OCI-LY7 (cell line): ENCODE results near the gene BAG1. TPM values are rescaled to one million over a fixed set of nuclear protein-coding genes. Genes with fewer than 3 reads are reported as not detected.

Experiments used
- BruUV-seq: library from RNA; stranded (reverse); fragments of 400-500 nt; replicated peaks from 2 replicates; lab custom pipeline; 2021; lab: Mats Ljungman, UMichigan
- CTCF ChIA-PET: fragments of 300-600 bp; sonication (Branson Sonifier 250); formaldehyde crosslinking; loops from one replicate; lab custom pipeline; 2022; ENCODE audit warnings: antibody characterized with exemption; ENCODE audit not compliant: unreplicated experiment; lab: Charles Lee
- POLR2A ChIA-PET: fragments of 300-600 bp; sonication (Branson Sonifier 250); formaldehyde crosslinking; loops from one replicate; lab custom pipeline; 2022; ENCODE audit warnings: antibody characterized with exemption; lab: Charles Lee
- DNase-seq: peaks from one replicate; pipeline ENCODE4 v3.0.0-alpha.2; 2015; ENCODE audit warnings: low spot score
- H2AFZ ChIP-seq: fragments of 200-600 bp; sonication (generic), shearing (Covaris generic); 2 replicates; pipeline ENCODE4 v1.6.1; 2014; ENCODE audit warnings: mild to moderate bottlenecking, antibody characterized with exemption, low read length, moderate library complexity
- H3K27ac ChIP-seq: fragments of 200-600 bp; sonication (generic); 2 replicates; pipeline ENCODE4 v1.5.1; 2014; ENCODE audit warnings: mixed run types, low read depth, mild to moderate bottlenecking, moderate library complexity, low read length, inconsistent platforms; ENCODE audit not compliant: poor library complexity, severe bottlenecking
- H3K36me3 ChIP-seq: fragments of 200-600 bp; sonication (generic); 2 replicates; pipeline ENCODE4 v1.6.1; 2014; ENCODE audit warnings: mild to moderate bottlenecking, antibody characterized with exemption, low read length, moderate library complexity, mixed read lengths; ENCODE audit not compliant: insufficient read depth
- H3K4me1 ChIP-seq: fragments of 200-600 bp; sonication (generic); 2 replicates; pipeline ENCODE4 v1.5.1; 2014; ENCODE audit warnings: mild to moderate bottlenecking, low read length; ENCODE audit not compliant: insufficient read depth, poor library complexity, severe bottlenecking
- H3K4me2 ChIP-seq: fragments of 200-600 bp; sonication (generic); 2 replicates; pipeline ENCODE4 v1.6.1; 2014; ENCODE audit warnings: mild to moderate bottlenecking, low read length
- H3K4me3 ChIP-seq: fragments of 200-600 bp; sonication (generic); 2 replicates; pipeline ENCODE4 v1.5.1; 2014; ENCODE audit warnings: mild to moderate bottlenecking, low read depth, low read length; ENCODE audit not compliant: poor library complexity, severe bottlenecking
- H3K79me2 ChIP-seq: fragments of 200-600 bp; sonication (generic); 2 replicates; pipeline ENCODE4 v1.6.1; 2016; ENCODE audit warnings: low read depth, mild to moderate bottlenecking, low read length, moderate library complexity, mixed read lengths; ENCODE audit not compliant: insufficient read depth
- H3K9me2 ChIP-seq: fragments of 200-600 bp; sonication (generic); 2 replicates; pipeline ENCODE4 v1.6.1; 2016; ENCODE audit warnings: mild to moderate bottlenecking, low read length, mixed read lengths; ENCODE audit not compliant: insufficient read depth
- H3K9me3 ChIP-seq: fragments of 200-600 bp; sonication (generic); 2 replicates; pipeline ENCODE4 v1.6.1; 2014; ENCODE audit warnings: mild to moderate bottlenecking, mixed run types, low read length, mixed read lengths
- H4K20me1 ChIP-seq: fragments of 200-600 bp; sonication (generic); 2 replicates; pipeline ENCODE4 v1.6.1; 2014; ENCODE audit warnings: mild to moderate bottlenecking, antibody characterized with exemption, low read length, moderate library complexity, mixed read lengths; ENCODE audit not compliant: insufficient read depth
- CTCF ChIP-seq: fragments of 200-600 bp; sonication (generic); conservative IDR thresholded peaks from 2 replicates; pipeline ENCODE4 v1.5.1; 2014; ENCODE audit warnings: mild to moderate bottlenecking, antibody characterized with exemption, low read length, moderate library complexity, mixed read lengths
- EZH2phosphoT487 ChIP-seq: fragments of 200-600 bp; sonication (generic); IDR thresholded peaks from 2 replicates; pipeline ENCODE4 v1.6.1; 2018; ENCODE audit warnings: low read depth, borderline replicate concordance, mild to moderate bottlenecking, mixed run types, antibody characterized with exemption, low read length, moderate library complexity, mixed read lengths
- intact Hi-C: fragments of 100-400 bp; cut with micrococcal nuclease; formaldehyde crosslinking; loops from one replicate; pipeline ENCODE4 v1.10.0; 2022; ENCODE audit not compliant: unreplicated experiment
- total RNA-seq, 2 experiments: library from RNA; depleted of rRNA in 1 of 2; stranded (reverse); fragments of >200 nt in 1 of 2; shearing (Covaris generic) in 1 of 2; gene quantifications; 2 replicates each; pipeline ENCODE4 v1.2.3, GENCODE V29; 2014 to 2022

The BAG1 gene
- total RNA-seq, 2 experiments from 2014 or later, result 48.1 to 86.0 TPM

- TF ChIP-seq EZH2phosphoT487, result no peak
- no peak for TF ChIP-seq CTCF
- peak overlapping the region; percentile 77 for H3K4me3 ChIP-seq
- peak overlapping the region; percentile 32 for H3K27ac ChIP-seq
- peak overlapping the region; percentile 98 for H3K4me2 ChIP-seq
- peaks cover 12% of the 10 kb centered on the region for H3K4me1 ChIP-seq
- no peaks in the 10 kb centered on the region for H4K20me1 ChIP-seq
- CTCF ChIA-PET, result interaction anchor here (0.6 kb wide), 1 partner anchor 12 kb away, joined by 3 read pairs; no protein-coding TSS in a partner anchor
- no peaks in the 10 kb centered on the region for H3K9me2 ChIP-seq
- DNase-seq, result peak; percentile 43
- peak overlapping the region; percentile 47; the same call in 1 of the 2 replicates for H2AFZ ChIP-seq
- H3K9me3 ChIP-seq, result no peaks in the 10 kb centered on the region
- H3K36me3 ChIP-seq, result peaks cover 68% of the 10 kb centered on the region
- intact Hi-C loops, result loop anchor here (1.0 kb wide), 2 partner anchors 27 to 34 kb away; partner anchors contain the start of gene NFX1
- POLR2A ChIA-PET, result interaction anchor here (0.9 to 1.7 kb wide), 5 partner anchors 10 to 239 kb away, joined by 3 to 5 read pairs (median 4); partner anchors contain the start of genes DNAJA1 and NFX1
- peaks cover 33% of the 10 kb centered on the region for H3K79me2 ChIP-seq
- no TSS peak for BruUV-seq
Measured at GRCh38 chr9:33263131-33264002, 1.1 kb downstream of the BAG1 start.

- H3K4me1 ChIP-seq, result peaks cover 6% of the 10 kb centered on the region
- intact Hi-C loops, result no loop called here
- no peak for DNase-seq
- H2AFZ ChIP-seq, result no peak overlapping the region
- H3K27ac ChIP-seq, result no peak overlapping the region
- POLR2A ChIA-PET, result no interaction called here
- no peaks in the 10 kb centered on the region for H3K9me2 ChIP-seq
- no peaks in the 10 kb centered on the region for H3K9me3 ChIP-seq
- H4K20me1 ChIP-seq, result no peaks in the 10 kb centered on the region
- H3K4me3 ChIP-seq, result no peak overlapping the region
- no peak overlapping the region for H3K4me2 ChIP-seq
- TF ChIP-seq CTCF (no peak), EZH2phosphoT487 (no peak)
- CTCF ChIA-PET, result no interaction called here
- H3K36me3 ChIP-seq, result peaks cover 79% of the 10 kb centered on the region
- H3K79me2 ChIP-seq, result peaks cover 27% of the 10 kb centered on the region
- BruUV-seq, result no TSS peak
Measured at GRCh38 chr9:33260372-33260771, 4.1 kb downstream of the BAG1 start.

GRCh38 chr9:33257276-33257675 lies 7.2 kb downstream of the BAG1 start:
- intact Hi-C loops, result no loop called here
- POLR2A ChIA-PET, result interaction anchor here (0.9 kb wide), 1 partner anchor 9 kb away, joined by 5 read pairs; no protein-coding TSS in a partner anchor

More at GRCh38 chr9:33257276-33257675, 7.2 kb downstream of the BAG1 start:
- Histone ChIP-seq H3K4me2 (no peak overlapping the region), H4K20me1 (no peaks in the 10 kb centered on the region), H3K27ac (no peak overlapping the region), H3K4me1 (no peaks in the 10 kb centered on the region), H3K9me2 (no peaks in the 10 kb centered on the region), H3K9me3 (no peaks in the 10 kb centered on the region), H3K4me3 (no peak overlapping the region), H2AFZ (no peak overlapping the region), H3K79me2 (peaks cover 5% of the 10 kb centered on the region; the same call in 1 of the 2 replicates), H3K36me3 (peaks cover 97% of the 10 kb centered on the region)
- BruUV-seq, result no TSS peak
- CTCF ChIA-PET, result no interaction called here
- TF ChIP-seq EZH2phosphoT487 (no peak), CTCF (no peak)
- DNase-seq, result no peak
